Fibroblast of villous mesenchyme (primary cell): ENCODE data around the gene SRSF7. TPM values are rescaled to one million over a fixed set of nuclear protein-coding genes. Genes with fewer than 3 reads are reported as not detected.
"Not testable (repeated sequence)": the region's sequence is repeated elsewhere in the genome, so short reads cannot be mapped to it uniquely, and the experiment has no call there.

Experiments used
- DNase-seq: peaks from one replicate; pipeline ENCODE4 v3.0.0-alpha.2; 2010; ENCODE audit warnings: low read depth
- H3K4me3 ChIP-seq: 2 replicates; pipeline ENCODE4 v1.5.1; 2011; ENCODE audit warnings: low read depth, mild to moderate bottlenecking, low read length
- CTCF ChIP-seq: IDR thresholded peaks from 2 replicates; pipeline ENCODE4 v1.5.1; 2012; ENCODE audit warnings: low read depth, mild to moderate bottlenecking, low read length; ENCODE audit not compliant: insufficient read depth
- total RNA-seq: library from RNA; depleted of rRNA; stranded (reverse); fragments of >200 nt; gene quantifications from 2 replicates; pipeline ENCODE4 v1.2.3, GENCODE V29; 2012

The SRSF7 gene
- total RNA-seq, 1 donor: 142 TPM

- TF ChIP-seq CTCF: no peak
- DNase-seq: peak; percentile 61
- no peak overlapping the region for H3K4me3 ChIP-seq
These were observed 46.5 kb downstream of the SRSF7 start for GRCh38 chr2:38704664-38705063.

DNA sequence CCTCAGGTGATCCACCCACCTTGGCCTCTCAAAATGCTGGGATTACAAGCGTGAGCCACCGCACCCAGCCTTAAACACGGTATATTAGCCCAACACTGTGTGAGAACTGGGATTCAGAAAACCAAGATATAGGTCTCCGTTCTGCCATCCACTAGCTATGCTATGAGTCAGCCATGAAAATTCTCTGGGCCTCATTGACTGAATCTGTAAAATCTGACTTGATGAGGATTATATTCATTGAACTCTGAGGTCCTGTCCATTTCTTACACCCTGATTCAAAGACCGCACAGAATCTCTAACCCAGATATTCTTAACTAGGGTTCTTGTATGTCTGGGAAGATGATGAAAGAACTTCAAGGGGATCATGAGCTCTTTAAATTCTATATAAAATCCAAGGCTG, 47.8 kb downstream of the SRSF7 start:
- peak; percentile 48 for DNase-seq
- H3K4me3 ChIP-seq: not testable (repeated sequence)

DNA sequence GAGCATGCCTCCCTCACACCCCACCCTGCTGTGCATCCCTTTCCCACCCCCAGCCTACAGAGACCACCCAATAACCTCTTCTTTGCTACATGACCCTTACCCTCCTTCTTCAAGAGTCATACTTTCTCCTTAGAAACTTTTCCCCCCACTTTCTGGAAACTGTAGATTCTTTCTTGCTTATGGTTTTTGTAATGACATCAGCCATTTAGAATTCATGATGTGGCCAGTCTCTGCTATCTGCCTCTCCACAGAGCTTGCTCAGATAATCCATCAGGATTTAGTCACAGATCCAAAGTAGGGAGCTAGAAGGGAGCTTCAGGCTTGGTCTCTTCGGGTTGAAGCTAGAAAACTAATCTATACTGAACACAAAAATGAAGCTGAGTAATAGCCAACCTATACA, 48.7 kb downstream of the SRSF7 start:
- no peak overlapping the region for H3K4me3 ChIP-seq
- TF ChIP-seq CTCF: no peak
- DNase-seq: peak; percentile 88

GRCh38 chr2:38701542-38701941, 49.6 kb downstream of the SRSF7 start:
- no peak for DNase-seq
- H3K4me3 ChIP-seq: no peak overlapping the region
- no peak for TF ChIP-seq CTCF

DNA sequence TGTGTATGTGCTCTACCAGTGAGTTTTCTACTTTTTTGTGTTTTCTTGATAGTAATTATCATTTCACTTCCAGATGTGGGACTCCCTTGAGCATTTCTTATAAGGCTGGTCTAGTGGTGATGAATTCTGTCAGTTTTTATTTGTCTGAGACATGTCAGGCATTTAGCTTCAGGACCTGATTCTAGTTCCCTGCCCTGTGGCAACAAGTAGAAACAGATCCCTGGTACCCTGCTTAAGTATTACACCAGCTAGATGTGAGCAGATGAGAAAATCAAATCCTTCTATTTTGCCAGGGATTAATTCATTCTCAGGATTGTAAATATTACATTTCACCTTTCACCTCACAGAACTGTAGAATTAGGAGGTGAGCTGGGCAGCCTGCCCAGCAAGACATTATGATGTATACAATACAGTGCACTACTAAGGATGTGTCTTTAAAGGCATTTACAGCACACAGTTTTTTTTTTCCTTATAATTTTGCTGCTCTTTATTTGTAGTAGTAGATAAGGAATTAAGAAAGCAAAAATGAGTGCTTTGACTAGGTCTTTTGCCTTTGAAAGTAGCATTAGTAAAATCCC, 50.2 kb downstream of the SRSF7 start:
- H3K4me3 ChIP-seq: no peak overlapping the region
- DNase-seq: peak; percentile 26
- no peak for TF ChIP-seq CTCF

- no peak overlapping the region for H3K4me3 ChIP-seq
- TF ChIP-seq CTCF: no peak
- no peak for DNase-seq
These were observed 50.9 kb downstream of the SRSF7 start for GRCh38 chr2:38700113-38700785.

- H3K4me3 ChIP-seq: no peak overlapping the region
- DNase-seq: no peak
- TF ChIP-seq CTCF: no peak
These were observed 52.6 kb downstream of the SRSF7 start for GRCh38 chr2:38698467-38699003.
